Measurements from ENCODE around the gene KRT74. TPM values are rescaled to one million over a fixed set of nuclear protein-coding genes. Genes with fewer than 3 reads are reported as not detected.

The KRT74 gene
- total and polyA plus RNA-seq, 3 experiments from 2014 or later = not detected

GRCh38 chr12:52552681-52553195 lies 20.9 kb downstream of the KRT74 start, which contains the start of gene KRT71:
Gene KRT71 (minus strand): TSS chr12:52553145. CDS start chr12:52553077, 68 bp downstream.
- POLR2A ChIA-PET = no interaction called here
- H3K36me3 Mint-ChIP-seq = no peaks in the 10 kb centered on the region
- H3K36me3 ChIP-seq (ENCODE audit: insufficient read depth, low read length) = no peaks in the 10 kb centered on the region
- H3K27me3 Mint-ChIP-seq = peaks cover 4 to 12% of the 10 kb centered on the region in 2 donors
- peaks cover 17% of the 10 kb centered on the region for H3K4me1 ChIP-seq (ENCODE audit: insufficient read depth, low read length)
- peak within 1 kb of the TSS in 3 of 8 donors; percentile 7 to 80 (median 66) for H3K27ac Mint-ChIP-seq
- no peak within 1 kb of the TSS for H3K4me3 Mint-ChIP-seq
- no peak within 1 kb of the TSS for H3K27ac ChIP-seq (ENCODE audit: low read depth, low read length)
- H3K9me3 Mint-ChIP-seq = no peaks in the 10 kb centered on the region
- H3K9me3 ChIP-seq (ENCODE audit: low read length) = no peaks in the 10 kb centered on the region
- no peaks in the 10 kb centered on the region for H3K27me3 ChIP-seq (ENCODE audit: insufficient read depth, low read length, poor library complexity, severe bottlenecking)
- CTCF ChIA-PET = interaction anchor here (0.5 kb wide), 1 partner anchor 10 kb away, joined by 3 read pairs; no protein-coding TSS in a partner anchor
- no peak within 1 kb of the TSS for H3K4me3 ChIP-seq (ENCODE audit: low read length)
- H3K4me1 Mint-ChIP-seq = peaks cover 22 to 45% (median 40%) of the 10 kb centered on the region in 3 donors
- no peak for DNase-seq

DNA sequence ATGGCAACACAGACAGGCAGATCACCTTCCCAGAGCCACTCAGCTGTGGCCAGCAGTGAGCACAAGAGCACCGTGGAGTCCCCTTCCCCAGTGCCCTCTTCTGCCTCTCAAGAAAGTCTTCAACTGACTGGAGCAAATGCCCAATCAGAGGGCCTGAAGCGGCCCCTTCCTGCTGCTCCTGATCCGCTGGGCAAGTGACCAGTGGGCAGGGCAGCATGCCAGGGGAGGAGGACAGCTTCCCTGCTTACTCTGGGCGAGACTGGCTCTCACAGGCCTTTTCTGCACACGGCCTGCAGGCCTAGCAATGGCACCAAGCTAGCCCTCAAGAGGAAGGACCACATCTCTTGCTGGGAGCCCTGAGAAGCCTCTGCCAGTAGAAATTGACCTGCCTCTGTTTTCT lies 21.6 kb downstream of the KRT74 start:
- Mint-ChIP-seq H3K36me3 (no peaks in the 10 kb centered on the region), H3K4me3 (no peak overlapping the region), H3K9me3 (no peaks in the 10 kb centered on the region), H3K27me3 (peaks cover 4 to 12% of the 10 kb centered on the region in 2 donors), H3K27ac (no peak overlapping the region), H3K4me1 (peaks cover 16 to 44% (median 38%) of the 10 kb centered on the region in 3 donors)
- Histone ChIP-seq H3K27me3 (ENCODE audit: insufficient read depth, low read length, poor library complexity, severe bottlenecking) (no peaks in the 10 kb centered on the region), H3K9me3 (ENCODE audit: low read length) (no peaks in the 10 kb centered on the region), H3K4me1 (ENCODE audit: insufficient read depth, low read length) (peaks cover 17% of the 10 kb centered on the region), H3K36me3 (ENCODE audit: insufficient read depth, low read length) (no peaks in the 10 kb centered on the region), H3K4me3 (ENCODE audit: low read length) (no peak overlapping the region), H3K27ac (ENCODE audit: low read depth, low read length) (no peak overlapping the region)
- ChIA-PET CTCF (no interaction called here), POLR2A (no interaction called here)
- no peak for DNase-seq

DNA sequence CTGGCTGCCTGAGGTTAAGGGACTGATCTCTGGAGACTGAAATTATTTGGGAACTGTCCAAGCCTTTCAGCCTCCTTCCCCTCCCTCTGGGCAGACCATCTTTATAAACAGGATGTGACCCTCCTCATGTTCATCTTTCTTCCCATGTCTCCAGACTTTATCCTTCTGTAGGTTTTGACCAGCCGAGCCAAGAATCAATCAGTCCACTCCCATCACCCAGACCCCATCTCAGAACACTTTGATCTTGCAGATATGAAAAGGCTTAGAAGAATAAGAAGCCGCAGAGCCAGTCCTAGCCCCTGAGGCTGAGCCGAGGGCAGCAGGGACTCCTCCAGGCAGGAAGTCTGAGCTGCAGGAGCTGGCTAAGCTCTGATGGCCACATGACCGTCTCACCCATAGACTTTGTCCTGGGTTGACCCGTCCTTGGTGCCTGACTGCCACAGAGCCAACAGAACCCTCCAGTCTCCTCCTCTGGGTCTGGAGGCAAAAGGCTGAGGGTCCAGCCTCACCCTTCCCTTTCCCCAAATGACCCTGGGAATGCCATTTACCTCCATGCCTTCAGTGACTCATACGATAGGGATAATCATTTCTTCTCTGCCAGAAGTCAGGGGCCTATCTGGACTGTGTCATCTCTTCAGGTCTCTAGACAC lies 22.3 kb downstream of the KRT74 start:
- POLR2A ChIA-PET = no interaction called here
- H3K4me3 ChIP-seq (ENCODE audit: low read length) = no peak overlapping the region
- CTCF ChIA-PET = no interaction called here

GRCh38 chr12:52546126-52546525 lies 27.5 kb downstream of the KRT74 start:
- H3K27me3 ChIP-seq (ENCODE audit: insufficient read depth, low read length, poor library complexity, severe bottlenecking) = no peaks in the 10 kb centered on the region
- H3K4me1 Mint-ChIP-seq = peaks cover 0 to 17% (median 4%) of the 10 kb centered on the region in 3 donors
- no peaks in the 10 kb centered on the region for H3K36me3 ChIP-seq (ENCODE audit: insufficient read depth, low read length)
- H3K9me3 Mint-ChIP-seq = no peaks in the 10 kb centered on the region
- ChIA-PET POLR2A (no interaction called here), CTCF (no interaction called here)
- no peaks in the 10 kb centered on the region for H3K4me1 ChIP-seq (ENCODE audit: insufficient read depth, low read length)
- DNase-seq = no peak
- no peak overlapping the region for H3K4me3 Mint-ChIP-seq
- H3K9me3 ChIP-seq (ENCODE audit: low read length) = no peaks in the 10 kb centered on the region
- no peak overlapping the region for H3K27ac Mint-ChIP-seq
- H3K27ac ChIP-seq (ENCODE audit: low read depth, low read length) = no peak overlapping the region
- peaks cover 7 to 20% of the 10 kb centered on the region in 2 donors for H3K27me3 Mint-ChIP-seq
- no peaks in the 10 kb centered on the region for H3K36me3 Mint-ChIP-seq
- no peak overlapping the region for H3K4me3 ChIP-seq (ENCODE audit: low read length)

More for the DNA sequence above, 22.3 kb downstream of the KRT74 start:
- Mint-ChIP-seq H3K36me3 (no peaks in the 10 kb centered on the region), H3K27me3 (peaks cover 4 to 17% of the 10 kb centered on the region in 2 donors), H3K27ac (peak overlapping the region in 1 of 8 donors; percentile 13), H3K4me1 (peaks cover 14 to 43% (median 32%) of the 10 kb centered on the region in 3 donors), H3K4me3 (no peak overlapping the region), H3K9me3 (no peaks in the 10 kb centered on the region)
- no peak overlapping the region for H3K27ac ChIP-seq (ENCODE audit: low read depth, low read length)
- no peaks in the 10 kb centered on the region for H3K9me3 ChIP-seq (ENCODE audit: low read length)
- H3K4me1 ChIP-seq (ENCODE audit: insufficient read depth, low read length) = peaks cover 13% of the 10 kb centered on the region
- no peaks in the 10 kb centered on the region for H3K36me3 ChIP-seq (ENCODE audit: insufficient read depth, low read length)
- no peak for DNase-seq
- H3K27me3 ChIP-seq (ENCODE audit: insufficient read depth, low read length, poor library complexity, severe bottlenecking) = no peaks in the 10 kb centered on the region

DNA sequence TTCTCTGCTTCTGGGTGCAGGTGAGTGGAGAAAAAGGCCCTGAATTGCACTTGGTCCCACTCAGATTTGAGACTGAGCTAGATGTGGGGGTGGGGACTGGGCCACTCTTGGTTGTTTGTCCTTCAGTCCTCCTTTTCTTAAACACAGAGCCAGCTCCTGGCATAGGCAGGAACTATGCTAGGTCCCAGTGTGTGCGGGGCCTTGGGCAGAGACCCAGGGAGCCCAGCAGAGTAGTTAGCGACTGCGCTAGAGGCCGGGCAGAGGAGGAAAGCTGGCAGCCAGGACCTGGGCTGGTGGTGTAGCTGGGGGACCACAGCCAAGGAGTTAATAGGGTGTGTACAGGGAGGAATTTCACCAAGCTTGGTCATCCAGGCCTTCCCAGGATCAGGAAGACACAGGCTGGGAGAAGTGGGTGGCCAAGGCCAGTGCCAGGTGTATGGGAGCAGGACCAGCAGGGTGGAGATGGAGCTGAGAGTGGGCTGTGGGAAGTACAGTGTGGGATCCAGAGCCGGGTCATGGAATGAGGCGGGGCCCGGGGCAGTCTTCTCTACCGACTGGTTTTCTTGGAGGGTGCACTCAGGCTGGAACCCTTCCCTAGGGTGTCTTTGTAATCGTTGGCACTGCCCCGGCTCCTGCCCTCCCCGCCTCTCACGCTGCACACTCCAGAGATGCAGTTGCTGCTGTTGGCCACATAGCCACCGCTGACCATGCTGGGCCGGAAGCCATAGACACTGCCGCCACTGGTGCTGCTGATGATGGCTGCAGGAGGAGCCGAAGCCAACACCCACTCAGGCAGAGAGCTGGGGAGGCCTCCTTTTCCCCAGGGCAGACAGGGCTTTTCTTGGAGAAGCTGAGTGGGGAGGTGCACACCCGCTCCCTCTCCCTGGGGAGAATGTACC lies 29.4 kb downstream of the KRT74 start:
- Mint-ChIP-seq H3K9me3 (no peaks in the 10 kb centered on the region), H3K36me3 (no peaks in the 10 kb centered on the region), H3K27me3 (peaks cover 3 to 14% of the 10 kb centered on the region in 2 donors), H3K4me1 (peaks cover 0 to 16% (median 4%) of the 10 kb centered on the region in 3 donors), H3K27ac (peak overlapping the region in 1 of 8 donors; percentile 86), H3K4me3 (no peak overlapping the region)
- ChIA-PET CTCF (interaction anchor here (1.2 kb wide), 1 partner anchor 10 kb away, joined by 3 read pairs; no protein-coding TSS in a partner anchor), POLR2A (no interaction called here)
- no peaks in the 10 kb centered on the region for H3K9me3 ChIP-seq (ENCODE audit: low read length)
- no peaks in the 10 kb centered on the region for H3K4me1 ChIP-seq (ENCODE audit: insufficient read depth, low read length)
- no peak overlapping the region for H3K27ac ChIP-seq (ENCODE audit: low read depth, low read length)
- no peak for DNase-seq
- no peak overlapping the region for H3K4me3 ChIP-seq (ENCODE audit: low read length)
- H3K36me3 ChIP-seq (ENCODE audit: insufficient read depth, low read length) = no peaks in the 10 kb centered on the region
- no peaks in the 10 kb centered on the region for H3K27me3 ChIP-seq (ENCODE audit: insufficient read depth, low read length, poor library complexity, severe bottlenecking)

- no peaks in the 10 kb centered on the region for H3K9me3 Mint-ChIP-seq
- peak overlapping the region in 3 of 8 donors; percentile 19 to 91 (median 33) for H3K27ac Mint-ChIP-seq
- peaks cover 0 to 14% (median 4%) of the 10 kb centered on the region in 3 donors for H3K4me1 Mint-ChIP-seq
- Histone ChIP-seq H3K4me3 (ENCODE audit: low read length) (no peak overlapping the region), H3K27ac (ENCODE audit: low read depth, low read length) (no peak overlapping the region), H3K9me3 (ENCODE audit: low read length) (no peaks in the 10 kb centered on the region), H3K36me3 (ENCODE audit: insufficient read depth, low read length) (no peaks in the 10 kb centered on the region), H3K27me3 (ENCODE audit: insufficient read depth, low read length, poor library complexity, severe bottlenecking) (no peaks in the 10 kb centered on the region), H3K4me1 (ENCODE audit: insufficient read depth, low read length) (no peaks in the 10 kb centered on the region)
- H3K27me3 Mint-ChIP-seq = peaks cover 5 to 14% of the 10 kb centered on the region in 2 donors
- POLR2A ChIA-PET = no interaction called here
- CTCF ChIA-PET = no interaction called here
- DNase-seq = no peak
- no peaks in the 10 kb centered on the region for H3K36me3 Mint-ChIP-seq
- no peak overlapping the region for H3K4me3 Mint-ChIP-seq
Observed at GRCh38 chr12:52542785-52543318, 30.8 kb downstream of the KRT74 start.

GRCh38 chr12:52542157-52542556 lies 31.5 kb downstream of the KRT74 start:
- ChIA-PET CTCF (no interaction called here), POLR2A (no interaction called here)
- no peak overlapping the region for H3K27ac ChIP-seq (ENCODE audit: low read depth, low read length)
- no peaks in the 10 kb centered on the region for H3K36me3 ChIP-seq (ENCODE audit: insufficient read depth, low read length)
- H3K27me3 ChIP-seq (ENCODE audit: insufficient read depth, low read length, poor library complexity, severe bottlenecking) = no peaks in the 10 kb centered on the region
- no peaks in the 10 kb centered on the region for H3K4me1 ChIP-seq (ENCODE audit: insufficient read depth, low read length)
- peaks cover 6 to 14% of the 10 kb centered on the region in 2 donors for H3K27me3 Mint-ChIP-seq
- no peak overlapping the region for H3K4me3 ChIP-seq (ENCODE audit: low read length)
- peaks cover 0 to 9% (median under 1%) of the 10 kb centered on the region in 3 donors for H3K4me1 Mint-ChIP-seq
- H3K9me3 ChIP-seq (ENCODE audit: low read length) = no peaks in the 10 kb centered on the region
- DNase-seq = no peak
- no peaks in the 10 kb centered on the region for H3K9me3 Mint-ChIP-seq
- no peak overlapping the region for H3K27ac Mint-ChIP-seq
- H3K4me3 Mint-ChIP-seq = no peak overlapping the region
- no peaks in the 10 kb centered on the region for H3K36me3 Mint-ChIP-seq

DNA sequence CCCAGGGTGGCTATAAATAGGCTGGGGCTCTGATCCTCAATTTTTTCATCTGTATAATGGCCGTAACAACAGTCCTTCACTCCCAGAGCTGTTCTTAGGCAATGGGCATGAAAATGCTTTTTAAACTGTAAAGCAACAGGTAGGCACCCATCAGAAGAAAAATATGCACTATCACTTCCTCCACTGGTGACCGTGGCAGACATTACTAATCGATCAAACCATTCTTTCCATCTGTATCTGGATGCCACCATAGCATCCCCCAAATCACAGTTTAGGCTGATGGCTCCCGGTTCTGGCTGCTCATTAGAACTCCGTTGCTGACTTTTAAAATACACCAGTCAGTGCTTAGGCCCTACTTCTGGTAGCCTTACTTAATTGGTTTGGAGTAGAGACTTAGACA lies 31.9 kb downstream of the KRT74 start:
- Histone ChIP-seq H3K4me1 (ENCODE audit: insufficient read depth, low read length) (no peaks in the 10 kb centered on the region), H3K27ac (ENCODE audit: low read depth, low read length) (no peak overlapping the region), H3K36me3 (ENCODE audit: insufficient read depth, low read length) (no peaks in the 10 kb centered on the region), H3K9me3 (ENCODE audit: low read length) (no peaks in the 10 kb centered on the region), H3K27me3 (ENCODE audit: insufficient read depth, low read length, poor library complexity, severe bottlenecking) (no peaks in the 10 kb centered on the region), H3K4me3 (ENCODE audit: low read length) (no peak overlapping the region)
- Mint-ChIP-seq H3K27ac (no peak overlapping the region), H3K4me3 (no peak overlapping the region), H3K4me1 (peaks cover 0 to 7% (median 0%) of the 10 kb centered on the region in 3 donors), H3K9me3 (no peaks in the 10 kb centered on the region), H3K36me3 (no peaks in the 10 kb centered on the region), H3K27me3 (peaks cover 10 to 13% of the 10 kb centered on the region in 2 donors)
- DNase-seq = no peak
- POLR2A ChIA-PET = no interaction called here
- CTCF ChIA-PET = no interaction called here
